Upper lobe of left lung (tissue), 4 donors: ENCODE data around the gene TJP2.

Experiments
- CTCF ChIP-seq, 6 experiments: fragments of 450-650 bp in 4 of 6; fragments of 200-600 bp in 2 of 6; sonication (generic) in 2 of 6; IDR thresholded peaks; one replicate each; pipeline ENCODE4 v1.5.1; 2016 to 2019; ENCODE audit warnings: antibody characterized with exemption in 6 of 6
- EP300 ChIP-seq, 4 donors: sonication (generic); formaldehyde crosslinking; IDR thresholded peaks; one replicate each; pipeline ENCODE4 v1.5.1; 2017; ENCODE audit warnings: antibody characterized with exemption in 4 of 4, control low read depth in 2 of 4
- POLR2AphosphoS5 ChIP-seq, 2 donors: sonication (generic); formaldehyde crosslinking; IDR thresholded peaks; one replicate each; pipeline ENCODE4 v1.5.1; 2017; ENCODE audit warnings: antibody characterized with exemption in 2 of 2

GRCh38 chr9:69195668-69196067, 21.6 kb downstream of the TJP2 start:
- TF ChIP-seq EP300 (IDR thresholded peaks at IDR 0.05) = no peak
- no peak for TF ChIP-seq POLR2AphosphoS5 (IDR thresholded peaks at IDR 0.05)
- TF ChIP-seq CTCF (IDR thresholded peaks at IDR 0.05) = no peak
